Activated naive CD4-positive, alpha-beta T cell treated with anti-CD3 and anti-CD28 coated beads, Interleukin-2, amount 50 U/mL, for 24 hours (primary cell): ENCODE results near the gene RNF168.
"Not testable (repeated sequence)": the region's sequence is repeated elsewhere in the genome, so short reads cannot be mapped to it uniquely, and the experiment has no call there.

Experiments used
- H3K27ac Mint-ChIP-seq: one replicate; pipeline ENCODE4 v1.8.0; 2021; ENCODE audit warnings: mild to moderate bottlenecking, mixed read lengths
- H3K27me3 Mint-ChIP-seq: one replicate; pipeline ENCODE4 v1.8.0; 2021; ENCODE audit warnings: mixed read lengths
- H3K36me3 Mint-ChIP-seq: one replicate; pipeline ENCODE4 v1.8.0; 2021; ENCODE audit warnings: mixed read lengths
- H3K4me1 Mint-ChIP-seq: one replicate; pipeline ENCODE4 v1.8.0; 2021; ENCODE audit warnings: mixed read lengths
- H3K4me3 Mint-ChIP-seq: one replicate; pipeline ENCODE4 v1.8.0; 2021; ENCODE audit warnings: mild to moderate bottlenecking, mixed read lengths
- H3K9me3 Mint-ChIP-seq: one replicate; pipeline ENCODE4 v1.8.0; 2021; ENCODE audit warnings: mixed read lengths

RNF168 gene

DNA sequence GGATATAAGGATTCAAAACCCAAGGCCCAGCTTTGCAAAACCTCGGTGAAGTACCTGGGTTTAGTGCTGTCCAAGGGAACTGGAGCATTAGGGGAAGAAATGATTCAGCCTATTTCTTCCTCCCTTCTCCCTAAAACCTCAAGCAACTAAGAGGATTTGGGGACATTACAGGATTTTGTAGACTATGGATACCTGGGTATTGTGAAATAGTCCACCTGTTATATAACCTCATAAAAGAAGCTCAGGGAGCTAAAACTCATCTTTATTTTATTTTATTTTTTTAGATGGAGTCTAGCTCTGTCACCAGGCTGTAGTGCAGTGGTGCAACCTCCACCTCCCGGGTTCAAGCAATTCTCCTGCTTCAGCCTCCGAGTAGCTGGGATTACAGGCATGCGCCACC is 20.3 kb upstream of the RNF168 start:
- H3K36me3 Mint-ChIP-seq = peaks cover 14% of the 10 kb centered on the region

GRCh38 chr3:196521291-196521690 is 17.7 kb upstream of the RNF168 start:
- H3K36me3 Mint-ChIP-seq = peaks cover 15% of the 10 kb centered on the region
- H3K4me1 Mint-ChIP-seq, H3K27ac Mint-ChIP-seq, H3K9me3 Mint-ChIP-seq, H3K27me3 Mint-ChIP-seq, H3K4me3 Mint-ChIP-seq: not testable (repeated sequence)

More for the DNA sequence above, 20.3 kb upstream of the RNF168 start:
- H3K27me3 Mint-ChIP-seq = peaks cover 5% of the 10 kb centered on the region
- H3K27ac Mint-ChIP-seq = no peak overlapping the region
- H3K4me1 Mint-ChIP-seq = no peaks in the 10 kb centered on the region
- no peak overlapping the region for H3K4me3 Mint-ChIP-seq
- H3K9me3 Mint-ChIP-seq = peaks cover 9% of the 10 kb centered on the region

- no peaks in the 10 kb centered on the region for H3K27me3 Mint-ChIP-seq
- H3K4me3 Mint-ChIP-seq = no peak overlapping the region
- peaks cover 15% of the 10 kb centered on the region for H3K36me3 Mint-ChIP-seq
- no peaks in the 10 kb centered on the region for H3K4me1 Mint-ChIP-seq
- H3K27ac Mint-ChIP-seq = peak overlapping the region; percentile 17
- H3K9me3 Mint-ChIP-seq = peaks cover 17% of the 10 kb centered on the region
These were observed 16.1 kb upstream of the RNF168 start for GRCh38 chr3:196519718-196520082.

DNA sequence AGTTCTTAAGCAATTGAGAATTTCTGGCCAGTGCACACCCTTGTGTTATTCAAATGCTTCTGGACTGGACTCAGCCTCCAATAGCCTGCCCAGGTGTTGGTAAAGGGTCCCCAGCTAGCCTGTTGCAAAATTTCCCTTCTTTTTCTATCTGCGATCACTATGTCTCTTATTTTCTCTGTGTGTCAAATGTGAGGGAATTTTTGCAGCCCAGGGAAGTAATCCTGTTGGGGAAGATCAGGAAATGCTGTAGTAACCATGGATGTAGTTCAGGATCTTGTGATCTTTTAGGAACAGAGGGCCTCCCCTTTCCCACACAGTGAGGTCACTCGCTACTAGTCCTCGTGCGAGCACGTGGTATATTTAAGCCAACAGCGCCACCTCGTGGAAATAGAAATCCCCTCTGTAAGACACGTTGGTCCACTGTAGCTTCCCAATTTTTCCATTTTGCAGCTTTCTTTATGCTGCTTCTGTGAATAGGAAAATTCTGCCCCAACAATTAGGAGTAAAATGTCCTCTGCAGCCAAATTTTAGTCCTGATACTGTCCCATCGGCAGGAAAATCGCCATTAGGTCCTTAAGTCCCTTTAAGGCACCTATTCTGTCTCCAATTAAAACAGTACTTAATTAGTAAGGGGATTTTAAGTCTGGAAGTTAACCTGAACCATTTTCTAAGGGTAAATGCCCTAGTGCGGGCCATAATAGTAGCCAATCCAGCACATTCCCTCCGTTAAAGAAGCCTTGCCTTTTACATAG is 15.6 kb upstream of the RNF168 start:
- Mint-ChIP-seq H3K36me3 (peaks cover 15% of the 10 kb centered on the region), H3K27me3 (no peaks in the 10 kb centered on the region), H3K4me3 (no peak overlapping the region), H3K9me3 (peaks cover 17% of the 10 kb centered on the region), H3K4me1 (no peaks in the 10 kb centered on the region), H3K27ac (peak overlapping the region; percentile 17)

DNA sequence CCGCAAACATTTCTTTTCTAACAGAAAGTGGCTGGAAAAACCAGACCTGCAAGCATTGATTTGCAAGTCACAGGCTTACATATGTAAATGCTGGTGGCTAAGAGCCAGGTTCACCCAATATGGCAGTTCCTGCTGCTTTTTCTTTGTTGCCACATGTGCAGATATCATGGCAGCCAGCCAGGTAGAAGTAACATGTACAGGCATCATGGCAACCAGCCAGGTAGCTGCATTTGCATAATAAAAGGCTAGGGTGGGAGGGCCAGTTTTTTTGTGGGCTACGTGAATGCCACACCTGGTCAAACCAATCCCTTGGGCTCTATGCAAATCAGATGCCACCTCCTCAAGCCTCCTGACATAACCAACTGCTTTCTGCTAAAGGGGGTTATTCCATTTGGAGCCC is 14.4 kb upstream of the RNF168 start:
- H3K4me1 Mint-ChIP-seq = no peaks in the 10 kb centered on the region
- peaks cover 15% of the 10 kb centered on the region for H3K36me3 Mint-ChIP-seq
- H3K27me3 Mint-ChIP-seq = no peaks in the 10 kb centered on the region
- H3K4me3 Mint-ChIP-seq = no peak overlapping the region
- no peak overlapping the region for H3K27ac Mint-ChIP-seq
- H3K9me3 Mint-ChIP-seq = peaks cover 17% of the 10 kb centered on the region

DNA sequence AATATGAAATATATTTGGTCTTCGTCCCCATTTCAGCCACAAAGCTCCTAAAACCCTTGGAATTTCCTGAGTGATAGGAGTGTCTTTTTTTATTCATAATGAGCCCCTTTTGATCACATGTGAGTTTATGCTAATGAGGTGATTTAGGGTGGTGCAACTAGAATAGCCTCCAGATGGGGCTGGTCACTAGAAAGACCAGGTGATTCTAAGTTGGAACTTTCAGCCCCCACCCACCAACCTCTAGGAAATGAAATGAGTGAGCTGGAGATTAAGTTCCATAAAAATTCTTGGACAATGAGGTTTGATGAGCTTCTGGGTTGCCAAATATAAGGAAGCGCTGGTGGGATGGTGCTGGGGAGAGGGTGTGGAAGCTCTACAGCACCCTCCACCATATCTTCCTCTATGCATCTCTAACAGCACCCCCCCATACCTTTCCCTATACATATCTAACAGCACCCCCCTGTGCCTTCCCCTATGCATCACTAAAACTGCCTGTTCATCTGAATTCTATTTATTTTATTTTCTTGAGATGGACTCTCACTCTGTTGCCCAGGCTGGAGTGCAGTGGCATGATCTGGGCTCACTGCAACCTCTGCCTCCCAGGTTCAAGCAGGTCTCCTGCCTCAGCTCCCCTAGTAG is 13.7 kb upstream of the RNF168 start:
- peaks cover 17% of the 10 kb centered on the region for H3K9me3 Mint-ChIP-seq
- no peaks in the 10 kb centered on the region for H3K4me1 Mint-ChIP-seq
- no peak overlapping the region for H3K4me3 Mint-ChIP-seq
- no peaks in the 10 kb centered on the region for H3K27me3 Mint-ChIP-seq
- no peak overlapping the region for H3K27ac Mint-ChIP-seq
- peaks cover 15% of the 10 kb centered on the region for H3K36me3 Mint-ChIP-seq

- no peak within 1 kb of the TSS for H3K27ac Mint-ChIP-seq
- no peaks in the 10 kb centered on the region for H3K4me1 Mint-ChIP-seq
- H3K27me3 Mint-ChIP-seq = no peaks in the 10 kb centered on the region
- no peak within 1 kb of the TSS for H3K4me3 Mint-ChIP-seq
- peaks cover 3% of the 10 kb centered on the region for H3K36me3 Mint-ChIP-seq
- peaks cover 8% of the 10 kb centered on the region for H3K9me3 Mint-ChIP-seq
These were observed 11.5 kb upstream of the RNF168 start, which contains the start of gene SMCO1 for GRCh38 chr3:196514913-196515621. TSS of gene SMCO1 (minus strand) at chr3:196515346. CDS start at chr3:196515209, 137 bp downstream.

DNA sequence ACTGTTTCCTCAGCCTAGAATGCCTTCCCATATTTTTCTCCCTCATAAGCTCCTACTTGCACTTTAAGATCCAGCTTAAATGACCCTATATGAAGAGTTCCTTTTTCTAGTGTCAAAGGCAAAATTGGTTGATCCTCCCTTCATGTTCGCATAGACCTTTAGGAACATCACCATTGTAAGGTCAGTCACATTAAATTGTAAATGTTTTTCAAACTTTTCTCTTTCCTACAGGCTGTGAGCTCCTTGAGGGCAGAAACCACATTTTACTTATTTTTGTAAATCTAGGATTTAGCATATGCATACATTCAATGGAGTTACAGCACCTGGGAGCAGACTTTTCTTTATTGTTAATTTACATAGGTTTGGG is 10.8 kb upstream of the RNF168 start:
- Mint-ChIP-seq H3K27me3 (no peaks in the 10 kb centered on the region), H3K27ac (no peak overlapping the region), H3K4me1 (no peaks in the 10 kb centered on the region)

GRCh38 chr3:196513697-196514349 is 10.3 kb upstream of the RNF168 start:
- Mint-ChIP-seq H3K4me3 (no peak overlapping the region), H3K27me3 (no peaks in the 10 kb centered on the region), H3K36me3 (peaks cover 1% of the 10 kb centered on the region), H3K27ac (no peak overlapping the region), H3K4me1 (no peaks in the 10 kb centered on the region), H3K9me3 (peaks cover 8% of the 10 kb centered on the region)

More for the DNA sequence above, 10.8 kb upstream of the RNF168 start:
- Mint-ChIP-seq H3K36me3 (peaks cover 3% of the 10 kb centered on the region), H3K4me3 (no peak overlapping the region), H3K9me3 (peaks cover 8% of the 10 kb centered on the region)

GRCh38 chr3:196511646-196512425 is 8.3 kb upstream of the RNF168 start:
- not testable (repeated sequence) for H3K36me3 Mint-ChIP-seq, H3K9me3 Mint-ChIP-seq, H3K4me3 Mint-ChIP-seq, H3K27me3 Mint-ChIP-seq, H3K27ac Mint-ChIP-seq, H3K4me1 Mint-ChIP-seq

- not testable (repeated sequence) for H3K27ac Mint-ChIP-seq, H3K4me1 Mint-ChIP-seq, H3K36me3 Mint-ChIP-seq, H3K4me3 Mint-ChIP-seq, H3K27me3 Mint-ChIP-seq, H3K9me3 Mint-ChIP-seq
These were observed 7.5 kb upstream of the RNF168 start for GRCh38 chr3:196511108-196511507.

- no peaks in the 10 kb centered on the region for H3K4me1 Mint-ChIP-seq
- peak overlapping the region; percentile 0 for H3K27ac Mint-ChIP-seq
- H3K27me3 Mint-ChIP-seq = no peaks in the 10 kb centered on the region
- no peak overlapping the region for H3K4me3 Mint-ChIP-seq
- H3K36me3 Mint-ChIP-seq = no peaks in the 10 kb centered on the region
- no peaks in the 10 kb centered on the region for H3K9me3 Mint-ChIP-seq
These were observed 3.1 kb upstream of the RNF168 start for GRCh38 chr3:196506687-196507086.

DNA sequence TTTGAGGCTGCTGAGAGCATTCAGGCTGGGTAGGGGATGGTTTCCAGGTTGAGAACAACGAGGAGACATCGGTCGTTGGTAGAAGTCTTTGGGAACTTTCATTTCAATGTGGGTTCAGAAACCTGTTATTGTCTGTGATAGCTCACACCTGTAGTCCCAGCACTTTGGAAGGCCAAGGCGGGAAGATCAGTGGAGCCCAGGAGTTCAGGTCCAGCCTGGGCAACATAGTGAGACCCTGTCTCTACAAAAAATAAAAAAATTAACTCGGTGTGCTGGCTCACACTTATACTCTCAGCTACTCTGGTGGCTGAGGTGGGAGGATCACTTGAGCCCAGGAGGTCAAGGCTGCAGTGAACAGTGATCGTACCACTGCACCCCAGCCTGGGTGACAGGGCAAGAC is 988 bp upstream of the RNF168 start:
- H3K27me3 Mint-ChIP-seq = no peaks in the 10 kb centered on the region
- no peaks in the 10 kb centered on the region for H3K9me3 Mint-ChIP-seq
- H3K4me3 Mint-ChIP-seq = peak overlapping the region; percentile 23
- H3K4me1 Mint-ChIP-seq = peaks cover 17% of the 10 kb centered on the region
- peaks cover 4% of the 10 kb centered on the region for H3K36me3 Mint-ChIP-seq
- no peak overlapping the region for H3K27ac Mint-ChIP-seq

DNA sequence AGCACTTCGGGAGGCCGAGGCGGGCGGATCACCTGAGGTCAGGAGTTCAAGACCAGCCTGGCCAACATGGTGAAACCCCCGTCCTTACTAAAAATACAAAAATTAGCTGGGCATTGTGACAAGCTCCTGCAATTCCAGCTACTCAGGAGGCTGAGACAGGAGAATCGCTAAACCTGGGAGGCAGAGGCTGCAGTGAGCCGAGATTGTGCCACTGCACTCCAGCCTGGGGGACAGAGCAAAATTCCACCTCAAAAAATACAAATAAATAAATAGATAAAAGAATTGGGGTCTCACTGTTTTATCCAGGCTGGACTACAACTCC is 470 bp upstream of the RNF168 start:
- not testable (repeated sequence) for H3K27me3 Mint-ChIP-seq, H3K9me3 Mint-ChIP-seq, H3K36me3 Mint-ChIP-seq
- Mint-ChIP-seq H3K4me1 (peaks cover 22% of the 10 kb centered on the region), H3K27ac (peak overlapping the region; percentile 35), H3K4me3 (peak overlapping the region; percentile 99)

DNA sequence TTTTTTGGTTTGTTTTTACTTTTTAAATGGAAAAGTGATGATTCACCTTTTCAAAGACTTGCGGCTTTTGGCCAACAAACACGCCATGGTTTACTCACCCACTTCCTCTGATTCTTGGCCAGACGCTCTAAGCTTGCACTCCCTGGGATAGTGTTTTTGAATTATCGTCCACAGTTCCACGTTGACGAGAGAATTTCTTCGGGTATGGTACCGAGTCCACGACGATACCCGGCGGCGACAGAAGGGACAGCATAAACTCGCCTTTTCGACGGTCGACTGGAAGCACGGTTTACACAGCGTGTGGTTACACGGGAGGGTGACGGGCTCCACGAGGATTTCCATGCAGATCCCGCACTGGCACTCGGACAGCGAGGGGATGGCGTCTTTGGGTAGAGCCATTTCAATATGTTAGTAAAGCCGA is 783 bp downstream of the RNF168 start:
- Mint-ChIP-seq H3K9me3 (no peaks in the 10 kb centered on the region), H3K36me3 (peaks cover 5% of the 10 kb centered on the region), H3K4me3 (peak overlapping the region; percentile 99), H3K4me1 (peaks cover 35% of the 10 kb centered on the region), H3K27ac (peak overlapping the region; percentile 97), H3K27me3 (no peaks in the 10 kb centered on the region)
